Motor neuron (in vitro differentiated cells): ENCODE measurements around the gene HEY2. TPM values are rescaled to one million over a fixed set of nuclear protein-coding genes. Genes with fewer than 3 reads are reported as not detected.
"Not testable (repeated sequence)": the region's sequence is repeated elsewhere in the genome, so short reads cannot be mapped to it uniquely, and the experiment has no call there.

Source experiments
- ATAC-seq, 8 experiments: fragments of 200-7000 bp; cut with Tn5 transposase; replicated peaks in 6 of 8; 2 replicates each; pipeline ENCODE4 v1.8.0; 2021; ENCODE audit warnings: mild to moderate bottlenecking in 8 of 8, moderate library complexity in 8 of 8
- H3K27ac ChIP-seq, 2 donors: fragments of 250-450 bp; sonication (Bioruptor Pico); 2 replicates each; pipeline ENCODE4 v1.9.0; 2021; ENCODE audit warnings: antibody characterized with exemption in 2 of 2, mild to moderate bottlenecking in 2 of 2, moderate library complexity in 1 of 2
- H3K4me1 ChIP-seq, 2 donors: fragments of 250-450 bp; sonication (Bioruptor Pico); replicated peaks in 1 of 2; 2 replicates each; pipeline ENCODE4 v1.6.1; 2021; ENCODE audit warnings: antibody characterized with exemption in 2 of 2, mild to moderate bottlenecking in 2 of 2, moderate library complexity in 1 of 2
- H3K4me3 ChIP-seq, 5 donors: fragments of 250-450 bp; sonication (Bioruptor Pico); 2 replicates each; pipeline ENCODE4 v1.9.0; 2021; ENCODE audit warnings: antibody characterized with exemption in 5 of 5, mild to moderate bottlenecking in 5 of 5, moderate library complexity in 4 of 5
- WGBS, 10 experiments: fragments of 450-650 bp; shearing (Covaris generic); methylation state at CpG; one replicate each; pipeline ENCODE4 v1.0.0; 2022; 5-methylcytosine and 5-hydroxymethylcytosine counted together
- in situ Hi-C, 9 experiments: fragments of 400-800 bp; cut with MboI; loops; one replicate each; pipeline ENCODE4 v1.15.0; 2021; ENCODE audit warnings: low sequenced_read_pairs in 9 of 9, low pct_unique_long_range_greater_than_20kb in 2 of 9; ENCODE audit not compliant: unreplicated experiment in 9 of 9
- total RNA-seq, 8 experiments: library from RNA; unstranded; fragments of 300-600 nt; gene quantifications; 2 replicates each; pipeline versions ENCODE4 v1.2.3 to v1.2.4, GENCODE V29; 2022

HEY2 gene
- 10 to 100 TPM in 1 of 8 experiments, 1 to 10 TPM in 4, under 1 TPM in 2, not detected in 1; 0.18 to 12.6 (median 6.2) TPM for total RNA-seq

DNA sequence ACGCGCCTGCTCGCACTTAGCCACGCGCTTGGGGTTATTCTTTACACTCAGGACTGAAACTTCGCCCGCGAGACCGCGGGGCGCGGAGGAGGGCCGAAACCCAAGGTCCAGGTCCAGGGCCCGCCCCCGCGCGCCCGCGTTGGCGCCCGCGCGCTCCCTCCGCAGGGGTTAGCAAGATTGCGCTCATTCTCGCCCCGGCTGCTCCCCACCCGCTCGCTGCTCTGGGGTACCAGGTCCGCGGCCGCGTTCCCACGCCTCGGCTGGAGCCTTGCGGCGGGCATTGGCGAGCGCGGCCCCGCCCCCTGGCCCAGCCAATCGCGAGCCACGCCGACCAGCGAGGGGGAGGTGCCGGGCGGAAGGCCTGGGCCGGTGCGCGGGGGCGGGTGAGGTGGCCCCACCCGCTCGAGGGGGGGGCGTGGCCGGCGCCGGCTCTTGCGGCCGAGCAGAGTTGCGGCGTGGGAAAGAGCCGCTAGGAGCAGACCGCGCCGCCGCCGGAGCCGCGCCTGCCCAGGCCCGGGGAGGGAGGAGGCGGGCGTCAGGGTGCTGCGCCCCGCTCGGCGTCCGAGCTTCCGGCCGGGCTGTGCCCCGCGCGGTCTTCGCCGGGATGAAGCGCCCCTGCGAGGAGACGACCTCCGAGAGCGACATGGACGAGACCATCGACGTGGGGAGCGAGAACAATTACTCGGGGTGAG lies at the start of gene HEY2:
TSS of gene HEY2 (plus strand) at position 460 of the 692 bp plus-strand sequence. CDS start at position 605, 145 bp downstream.
- in situ Hi-C loops, result no loop called here
- Histone ChIP-seq H3K4me1 (peaks cover 5 to 19% of the 10 kb centered on the region in 2 donors), H3K27ac (peak within 1 kb of the TSS; percentile 26 to 61), H3K4me3 (peak within 1 kb of the TSS; percentile 61 to 80 (median 66))
- 0 to 4% (median 1%) methylated on average over 2 to 17 of the region's 95 CpGs; no CpG with 5 or more reads in 6 of the 10 experiments for WGBS, 10 experiments
- ATAC-seq, result peak; percentile 89 to 91 (median 90)

DNA sequence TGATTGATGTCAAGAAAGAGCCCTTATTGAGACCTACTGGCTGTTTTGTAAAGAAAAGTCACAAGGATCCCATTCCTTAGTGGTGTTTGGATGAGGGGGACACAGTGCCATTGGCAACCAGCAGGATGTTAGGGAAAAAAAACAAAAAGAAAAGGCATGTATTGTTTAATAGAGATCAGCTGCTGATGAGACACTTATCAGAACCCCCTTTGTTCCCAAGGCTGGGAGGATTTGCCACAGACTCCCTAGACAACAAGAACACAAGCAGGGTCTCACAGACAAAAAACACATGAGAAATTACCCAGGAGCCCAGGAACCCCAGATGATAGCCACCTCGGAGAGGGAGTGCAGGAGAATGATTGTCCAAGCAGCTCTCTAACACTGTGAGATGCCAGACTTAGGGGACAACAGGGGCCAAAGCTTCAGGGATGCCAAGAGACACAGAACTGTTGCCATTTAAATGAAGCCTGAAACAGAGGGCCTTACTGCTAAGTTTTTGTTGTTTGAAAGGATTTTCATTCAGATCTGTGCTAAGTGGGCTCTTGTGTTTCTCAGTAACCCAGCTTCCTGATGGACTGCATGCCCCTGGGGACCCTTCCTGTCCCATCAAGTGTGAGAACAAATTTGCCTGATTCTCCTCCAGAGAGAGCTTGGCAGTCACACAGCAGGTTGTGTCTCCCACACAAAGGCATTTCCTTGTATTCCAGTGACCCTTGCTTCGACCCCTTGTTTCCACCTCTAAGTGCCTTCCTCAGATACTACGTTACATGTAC lies 48.7 kb upstream of the HEY2 start:
- 0 to 39% (median 21%) methylated on average over 1 to 3 of the region's 3 CpGs; no CpG with 5 or more reads in 2 of the 10 experiments for WGBS, 10 experiments
- Histone ChIP-seq H3K4me1 (peaks cover 11 to 12% of the 10 kb centered on the region in 2 donors), H3K27ac (no peak overlapping the region), H3K4me3 (no peak overlapping the region)
- peak in 5 of 8 experiments; percentile 60 to 93 (median 68) for ATAC-seq
- in situ Hi-C loops, result no loop called here

- in situ Hi-C loops, result no loop called here
- WGBS, 10 experiments, result 0 to 50% (median 40%) methylated on average over 1 of the region's 1 CpG; no CpG with 5 or more reads in 3 of the 10 experiments
These were observed 48.1 kb upstream of the HEY2 start for GRCh38 chr6:125701354-125701668.

GRCh38 chr6:125703882-125704281 lies 45.5 kb upstream of the HEY2 start:
- in situ Hi-C loops, H3K4me3 ChIP-seq, ATAC-seq, H3K27ac ChIP-seq: not testable (repeated sequence)
- H3K4me1 ChIP-seq, result peaks cover 11 to 12% of the 10 kb centered on the region in 2 donors
- no CpG with 5 or more reads among the region's 5 CpGs for WGBS, 10 experiments

More at GRCh38 chr6:125701354-125701668, 48.1 kb upstream of the HEY2 start:
- no peak overlapping the region for H3K4me3 ChIP-seq
- ATAC-seq, result no peak
- peaks cover 11 to 12% of the 10 kb centered on the region in 2 donors for H3K4me1 ChIP-seq
- no peak overlapping the region for H3K27ac ChIP-seq

- Histone ChIP-seq H3K4me1 (no peaks in the 10 kb centered on the region), H3K27ac (no peak overlapping the region), H3K4me3 (no peak overlapping the region)
- 0 to 100% (median 22%) methylated on average over 1 to 2 of the region's 4 CpGs; no CpG with 5 or more reads in 1 of the 10 experiments for WGBS, 10 experiments
- ATAC-seq, result no peak
- in situ Hi-C loops, result no loop called here
These were observed 41.7 kb upstream of the HEY2 start for GRCh38 chr6:125707615-125708243.

DNA sequence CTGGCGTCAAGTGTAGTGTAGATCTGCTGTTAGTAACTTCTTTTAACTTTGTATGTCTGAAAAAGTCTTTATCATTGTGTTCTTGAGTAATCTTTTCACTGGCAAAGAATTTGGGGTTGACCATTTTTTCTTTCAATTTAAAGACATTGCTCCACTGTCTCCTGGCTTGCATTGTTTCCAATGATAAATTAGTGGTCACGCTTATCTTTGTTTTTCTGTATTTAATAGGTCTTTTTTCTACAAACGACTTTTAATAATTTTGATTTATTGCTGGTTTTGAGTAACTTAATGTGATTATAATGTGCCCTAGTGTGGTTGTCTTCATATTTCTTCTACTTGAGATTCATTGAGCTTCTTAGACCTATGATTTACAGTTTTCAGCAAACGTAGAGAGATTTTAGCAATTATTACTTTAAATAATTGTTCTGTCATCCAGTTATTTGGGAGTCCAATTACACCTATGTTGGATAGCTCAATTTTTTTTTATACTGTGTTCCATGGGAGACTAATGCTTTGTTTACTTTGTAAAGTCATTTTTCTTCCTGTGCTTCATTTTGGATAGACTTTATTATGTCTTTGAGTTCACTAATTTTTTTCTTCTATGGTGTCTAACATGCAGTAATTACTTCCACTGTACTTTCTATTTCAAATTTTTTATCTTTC lies 38.3 kb upstream of the HEY2 start:
- 6 to 100% (median 77%) methylated on average over 2 to 4 of the region's 4 CpGs for WGBS, 10 experiments
- Histone ChIP-seq H3K4me3 (no peak overlapping the region), H3K4me1 (peaks cover 0 to 11% of the 10 kb centered on the region in 2 donors), H3K27ac (no peak overlapping the region)
- in situ Hi-C loops, result no loop called here
- no peak for ATAC-seq

DNA sequence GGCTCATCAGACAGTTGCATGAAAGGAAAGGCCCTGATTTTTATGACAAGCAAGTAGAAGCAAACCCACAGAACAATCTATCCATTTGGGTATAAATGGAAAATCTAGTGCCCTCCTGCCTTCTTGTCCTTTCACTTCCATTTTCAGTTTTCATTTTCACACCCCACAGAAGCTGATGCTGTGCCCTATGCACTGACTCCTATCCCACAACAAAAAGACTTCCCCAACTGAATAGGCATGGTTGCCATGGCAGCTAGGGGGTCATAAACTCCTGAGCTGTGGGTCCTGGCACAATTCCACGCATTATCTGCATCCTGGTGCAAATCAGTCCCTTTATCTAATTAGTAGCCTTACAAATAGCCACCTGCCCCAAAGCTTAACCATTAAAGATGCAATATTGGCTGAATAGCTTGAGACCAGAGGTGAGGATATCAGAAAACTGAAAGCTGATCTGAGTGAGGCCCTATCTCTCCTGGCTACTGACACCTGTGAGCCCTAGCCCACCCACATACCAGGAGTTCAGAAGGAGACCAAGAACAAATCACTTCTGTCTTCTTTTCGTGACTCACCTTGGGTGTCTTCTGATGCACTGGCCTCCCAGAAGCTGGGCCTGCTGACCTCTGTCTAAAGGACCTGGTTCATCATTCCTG lies 34.9 kb upstream of the HEY2 start:
- in situ Hi-C loops, result no loop called here
- ATAC-seq, result peak in 4 of 8 experiments; percentile 37 to 70 (median 47)
- Histone ChIP-seq H3K27ac (no peak overlapping the region), H3K4me3 (no peak overlapping the region), H3K4me1 (peaks cover 0 to 11% of the 10 kb centered on the region in 2 donors)
- WGBS, 10 experiments, result 0 to 67% (median 17%) methylated on average over 1 to 2 of the region's 2 CpGs; no CpG with 5 or more reads in 5 of the 10 experiments

- Histone ChIP-seq H3K4me1 (peaks cover 0 to 11% of the 10 kb centered on the region in 2 donors), H3K4me3 (no peak overlapping the region), H3K27ac (no peak overlapping the region)
- no peak for ATAC-seq
- in situ Hi-C loops, result no loop called here
- 0 to 100% (median 83%) methylated on average over 1 to 2 of the region's 2 CpGs; no CpG with 5 or more reads in 3 of the 10 experiments for WGBS, 10 experiments
These were observed 32.2 kb upstream of the HEY2 start for GRCh38 chr6:125717120-125717731.

- H3K4me1 ChIP-seq, result peaks cover 0 to 11% of the 10 kb centered on the region in 2 donors
- in situ Hi-C loops, result no loop called here
- no peak overlapping the region for H3K4me3 ChIP-seq
- WGBS, 10 experiments, result 0 to 96% (median 64%) methylated on average over 1 to 2 of the region's 2 CpGs
- no peak for ATAC-seq
- no peak overlapping the region for H3K27ac ChIP-seq
These were observed 31.3 kb upstream of the HEY2 start for GRCh38 chr6:125718109-125718508.

DNA sequence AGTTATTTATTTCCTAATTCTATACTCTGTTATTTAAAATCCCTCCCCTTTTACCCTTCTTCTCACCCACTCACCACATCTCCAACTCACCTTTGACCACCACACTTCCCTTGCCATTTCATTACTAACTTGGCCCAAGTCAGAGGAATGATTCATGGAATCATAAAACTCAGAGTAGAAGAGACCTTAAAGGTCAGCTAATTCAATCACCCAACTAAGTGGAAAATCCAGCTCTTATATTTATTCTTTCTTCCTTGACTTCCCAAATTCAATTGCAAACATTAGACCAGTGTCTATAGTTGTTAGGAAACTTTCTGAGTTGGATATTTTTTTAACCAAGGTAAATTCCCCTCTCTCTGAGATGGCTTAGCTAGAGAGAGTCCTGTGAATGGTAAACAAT lies 26.5 kb upstream of the HEY2 start:
- ATAC-seq, result no peak
- no peak overlapping the region for H3K4me3 ChIP-seq
- H3K4me1 ChIP-seq, result no peaks in the 10 kb centered on the region
- no peak overlapping the region for H3K27ac ChIP-seq
- in situ Hi-C loops, result no loop called here

DNA sequence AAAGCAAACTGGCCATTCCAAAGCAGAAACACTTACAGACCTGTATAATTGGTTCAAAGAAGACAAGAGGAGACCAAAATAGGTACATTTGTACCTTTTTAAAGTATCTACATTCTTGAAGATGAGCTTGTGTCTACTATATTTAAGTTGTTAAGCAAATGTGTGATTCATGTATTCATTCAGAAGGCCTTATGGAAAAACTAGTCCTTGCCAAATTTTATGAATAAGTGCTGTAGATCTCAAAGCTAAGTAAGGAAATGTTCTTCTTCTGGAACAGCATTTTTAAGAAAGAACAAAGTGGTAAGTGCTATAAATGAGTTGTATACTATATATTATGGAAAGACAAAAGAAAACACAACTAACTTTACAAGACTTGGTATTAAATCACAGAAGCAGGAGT lies 22.2 kb upstream of the HEY2 start:
- ATAC-seq, result no peak
- no peak overlapping the region for H3K27ac ChIP-seq
- H3K4me1 ChIP-seq, result peaks cover 0 to 8% of the 10 kb centered on the region in 2 donors
- in situ Hi-C loops, result no loop called here
- H3K4me3 ChIP-seq, result no peak overlapping the region

GRCh38 chr6:125728739-125729138 lies 20.7 kb upstream of the HEY2 start:
- peak in 3 of 8 experiments; percentile 33 to 65 (median 51) for ATAC-seq
- 14 to 100% (median 75%) methylated on average over 1 of the region's 1 CpG; no CpG with 5 or more reads in 6 of the 10 experiments for WGBS, 10 experiments
- in situ Hi-C loops, result no loop called here

More at GRCh38 chr6:125728739-125729138, 20.7 kb upstream of the HEY2 start:
- Histone ChIP-seq H3K4me1 (peaks cover 0 to 8% of the 10 kb centered on the region in 2 donors), H3K27ac (no peak overlapping the region), H3K4me3 (no peak overlapping the region)
